IMR-90 (cell line): ENCODE data around the gene RHOT1. TPM values are rescaled to one million over a fixed set of nuclear protein-coding genes. Genes with fewer than 3 reads are reported as not detected.

Source experiments
- ATAC-seq: fragments of 200-7000 bp; cut with Tn5 transposase; 2 replicates; pipeline ENCODE4 v1.9.1; 2020; ENCODE audit warnings: low read depth, mild to moderate bottlenecking, moderate library complexity
- BruUV-seq: library from RNA; stranded (reverse); fragments of 400-500 nt; replicated peaks from 2 replicates; lab custom pipeline; 2021; lab: Mats Ljungman, UMichigan
- CTCF ChIA-PET: fragments of 300-600 bp; formaldehyde crosslinking; extraction: SDS; loops from one replicate; lab custom pipeline; 2021; ENCODE audit warnings: antibody characterized with exemption; lab: Yijun Ruan, JAX
- POLR2A ChIA-PET: fragments of 300-600 bp; sonication (Branson Sonifier 250); formaldehyde crosslinking; loops from one replicate; lab custom pipeline; 2022; ENCODE audit warnings: antibody characterized with exemption; ENCODE audit not compliant: unreplicated experiment; lab: Charles Lee
- DNase-seq: peaks from one replicate; pipeline ENCODE4 v3.0.0; 2013
- H2AFZ ChIP-seq: replicated peaks from 2 replicates; pipeline ENCODE3; 2013; ENCODE audit warnings: low read length, mild to moderate bottlenecking; ENCODE audit not compliant: poor library complexity
- H2AK5ac ChIP-seq: 2 replicates; pipeline ENCODE4 v1.6.1; 2013; ENCODE audit warnings: low read depth, low read length, inconsistent platforms
- H2AK9ac ChIP-seq: replicated peaks from 2 replicates; pipeline ENCODE3; 2013; ENCODE audit warnings: mild to moderate bottlenecking, low read depth, low read length, moderate library complexity; ENCODE audit not compliant: poor library complexity
- H2BK120ac ChIP-seq: 2 replicates; pipeline ENCODE4 v1.6.1; 2013; ENCODE audit warnings: low read depth, low read length, inconsistent platforms
- H2BK15ac ChIP-seq: 3 replicates; pipeline ENCODE4 v1.6.1; 2013; ENCODE audit warnings: low read depth, low read length, inconsistent platforms
- H2BK20ac ChIP-seq: 2 replicates; pipeline ENCODE4 v1.6.1; 2013; ENCODE audit warnings: low read depth, mild to moderate bottlenecking, inconsistent platforms, low read length, moderate library complexity
- H2BK5ac ChIP-seq: 2 replicates; pipeline ENCODE4 v1.6.1; 2013; ENCODE audit warnings: mild to moderate bottlenecking, low read depth, low read length, inconsistent platforms; ENCODE audit not compliant: poor library complexity, severe bottlenecking
- H3K14ac ChIP-seq: replicated peaks from 2 replicates; pipeline ENCODE4 v1.6.1; 2013; ENCODE audit warnings: low read depth, low read length, inconsistent platforms
- H3K18ac ChIP-seq: 2 replicates; pipeline ENCODE4 v1.6.1; 2013; ENCODE audit warnings: low read depth, low read length, control low read depth
- H3K23ac ChIP-seq: 2 replicates; pipeline ENCODE4 v1.6.1; 2013; ENCODE audit warnings: low read depth, low read length, inconsistent platforms
- H3K27ac ChIP-seq: 2 replicates; pipeline ENCODE4 v1.5.1; 2013; ENCODE audit warnings: mild to moderate bottlenecking, control low read depth, low read length; ENCODE audit not compliant: insufficient read depth
- H3K27me3 ChIP-seq: 2 replicates; pipeline ENCODE4 v1.6.1; 2013; ENCODE audit warnings: low read length; ENCODE audit not compliant: control insufficient read depth, insufficient read depth
- H3K36me3 ChIP-seq: 2 replicates; pipeline ENCODE4 v1.6.1; 2013; ENCODE audit warnings: low read length, mixed read lengths; ENCODE audit not compliant: control insufficient read depth, insufficient read depth
- H3K4ac ChIP-seq: 2 replicates; pipeline ENCODE4 v1.6.1; 2013; ENCODE audit warnings: low read depth, low read length, inconsistent platforms
- H3K4me1 ChIP-seq: 2 replicates; pipeline ENCODE4 v1.6.1; 2013; ENCODE audit warnings: low read length, mixed read lengths; ENCODE audit not compliant: control insufficient read depth, insufficient read depth
- H3K4me2 ChIP-seq: 2 replicates; pipeline ENCODE4 v1.6.1; 2013; ENCODE audit warnings: low read depth, mild to moderate bottlenecking, control low read depth, low read length, moderate library complexity
- H3K4me3 ChIP-seq: 2 replicates; pipeline ENCODE4 v1.5.1; 2013; ENCODE audit warnings: low read depth, mild to moderate bottlenecking, control low read depth, low read length, moderate library complexity; ENCODE audit not compliant: insufficient read depth
- H3K56ac ChIP-seq: 2 replicates; pipeline ENCODE4 v1.6.1; 2013; ENCODE audit warnings: low read length, inconsistent platforms; ENCODE audit not compliant: insufficient read depth; ENCODE audit errors: extremely low read depth
- H3K79me1 ChIP-seq, 2 experiments: 2 replicates each; pipeline ENCODE4 v1.6.1; 2013; ENCODE audit warnings: low read length in 2 of 2, inconsistent platforms in 1 of 2, low read depth in 1 of 2
- H3K9ac ChIP-seq: 2 replicates; pipeline ENCODE4 v1.6.1; 2013; ENCODE audit warnings: low read depth, low read length, control low read depth
- H3K9me1 ChIP-seq: 2 replicates; pipeline ENCODE4 v1.6.1; 2013; ENCODE audit warnings: low read length, inconsistent platforms; ENCODE audit not compliant: insufficient read depth
- H3K9me3 ChIP-seq: 2 replicates; pipeline ENCODE4 v1.6.1; 2013; ENCODE audit warnings: low read length; ENCODE audit not compliant: control insufficient read depth, insufficient read depth
- H4K20me1 ChIP-seq: 2 replicates; pipeline ENCODE4 v1.6.1; 2013; ENCODE audit warnings: low read length, inconsistent platforms; ENCODE audit not compliant: insufficient read depth
- H4K5ac ChIP-seq: 2 replicates; pipeline ENCODE4 v1.6.1; 2013; ENCODE audit warnings: mild to moderate bottlenecking, low read depth, low read length, control low read depth
- H4K8ac ChIP-seq, 2 experiments: 2 replicates each; pipeline ENCODE4 v1.6.1; 2013; ENCODE audit warnings: low read depth in 2 of 2, low read length in 2 of 2, control low read depth in 1 of 2, inconsistent platforms in 1 of 2
- H4K91ac ChIP-seq: 2 replicates; pipeline ENCODE4 v1.6.1; 2013; ENCODE audit warnings: low read depth, low read length, inconsistent platforms; ENCODE audit not compliant: insufficient read depth
- BHLHE40 ChIP-seq: fragments of 150-350 bp; IDR thresholded peaks from 2 replicates; pipeline ENCODE4 v1.6.1; 2016; ENCODE audit warnings: mild to moderate bottlenecking, low read depth, low read length
- CEBPB ChIP-seq: IDR thresholded peaks from 2 replicates; pipeline ENCODE4 v1.6.1; 2012; ENCODE audit warnings: low read depth, low read length, improper control_type of control experiment
- CHD1 ChIP-seq: IDR thresholded peaks from 2 replicates; pipeline ENCODE4 v1.6.1; 2012; ENCODE audit warnings: low read depth, low read length, improper control_type of control experiment
- FOS ChIP-seq: fragments of 150-350 bp; IDR thresholded peaks from 2 replicates; pipeline ENCODE4 v1.6.1; 2016; ENCODE audit warnings: low read depth, low read length
- MAFK ChIP-seq: IDR thresholded peaks from 2 replicates; pipeline ENCODE4 v1.6.1; 2012; ENCODE audit warnings: low read depth, low read length, improper control_type of control experiment
- MAZ ChIP-seq: IDR thresholded peaks from 2 replicates; pipeline ENCODE4 v1.6.1; 2012; ENCODE audit warnings: low read depth, mild to moderate bottlenecking, low read length, improper control_type of control experiment, moderate library complexity, borderline replicate concordance
- MXI1 ChIP-seq: IDR thresholded peaks from 2 replicates; pipeline ENCODE4 v1.6.1; 2012; ENCODE audit warnings: low read depth, mild to moderate bottlenecking, low read length, moderate library complexity, borderline replicate concordance
- NFE2L2 ChIP-seq: fragments of 150-350 bp; IDR thresholded peaks from 2 replicates; pipeline ENCODE4 v1.6.1; 2016; ENCODE audit warnings: low read depth, mild to moderate bottlenecking, low read length
- POLR2A ChIP-seq: IDR thresholded peaks from 2 replicates; pipeline ENCODE4 v1.6.1; 2012; ENCODE audit warnings: mild to moderate bottlenecking, low read depth, low read length
- RAD21 ChIP-seq: IDR thresholded peaks from 2 replicates; pipeline ENCODE4 v1.6.1; 2012; ENCODE audit warnings: low read length, improper control_type of control experiment
- RCOR1 ChIP-seq: IDR thresholded peaks from 2 replicates; pipeline ENCODE4 v1.6.1; 2012; ENCODE audit warnings: mild to moderate bottlenecking, low read length, improper control_type of control experiment; ENCODE audit not compliant: insufficient replicate concordance
- RFX5 ChIP-seq: IDR thresholded peaks from 2 replicates; pipeline ENCODE4 v1.8.0; 2012; ENCODE audit warnings: low read depth, mild to moderate bottlenecking, low read length, moderate library complexity
- SMC3 ChIP-seq: fragments of 150-350 bp; IDR thresholded peaks from 2 replicates; pipeline ENCODE4 v1.6.1; 2016; ENCODE audit warnings: low read depth, mild to moderate bottlenecking, antibody characterized with exemption, low read length, moderate library complexity
- WGBS, 2 experiments: methylation state at CpG; one replicate each; pipeline versions ENCODE4 v1.1.5 to v1.1.7; 2013; ENCODE audit warnings: missing lambda C conversion rate in 2 of 2; ENCODE audit not compliant: insufficient read length in 1 of 2; ENCODE audit errors: extremely low coverage in 2 of 2; 5-methylcytosine and 5-hydroxymethylcytosine counted together
- dilution Hi-C: fragments of 300-500 bp; cut with HindIII; formaldehyde crosslinking; loops from one replicate; pipeline ENCODE4 v1.14.3; 2018; ENCODE audit warnings: low sequenced_read_pairs; ENCODE audit not compliant: unreplicated experiment
- in situ Hi-C: fragments of 300-500 bp; cut with MboI; formaldehyde crosslinking; loops from 3 replicates; pipeline ENCODE4 v1.14.3; 2019; ENCODE audit warnings: low sequenced_read_pairs, inconsistent platforms, mixed read lengths
- intact Hi-C: fragments of 100-400 bp; cut with micrococcal nuclease; formaldehyde crosslinking; loops from 2 replicates; pipeline ENCODE4 v1.10.0; 2022
- polyA plus RNA-seq, 3 experiments: library from polyadenylated mRNA; depleted of rRNA; stranded (reverse); fragments of >200 nt; gene quantifications; 2 replicates each; pipeline ENCODE4 v1.2.3, GENCODE V29; 2012; ENCODE audit warnings: low replicate concordance in 1 of 3
- total RNA-seq: library from RNA; depleted of rRNA; stranded (reverse); fragments of >200 nt; gene quantifications from 2 replicates; pipeline ENCODE4 v1.2.3, GENCODE V29; 2012
- TF ChIP-seq, protein P1 (sequence below): fragments of 150-350 bp; IDR thresholded peaks from 2 replicates; pipeline ENCODE4 v1.6.1; 2017; ENCODE audit warnings: mild to moderate bottlenecking, antibody characterized with exemption, low read length, low read depth
- TF ChIP-seq, protein P2 (sequence below): fragments of 150-350 bp; IDR thresholded peaks from 2 replicates; pipeline ENCODE4 v1.6.1; 2016; ENCODE audit warnings: low read depth, mild to moderate bottlenecking, low read length, moderate library complexity, borderline replicate concordance
- TF ChIP-seq, protein P3 (sequence below): conservative IDR thresholded peaks from 2 replicates; pipeline ENCODE4 v1.5.1; 2012; ENCODE audit warnings: mild to moderate bottlenecking, low read depth, low read length, improper control_type of control experiment

Gene RHOT1
- total and polyA plus RNA-seq, 2 of the 4 experiments (the other 2 are of a cell fraction): 27.4 to 27.6 TPM

DNA sequence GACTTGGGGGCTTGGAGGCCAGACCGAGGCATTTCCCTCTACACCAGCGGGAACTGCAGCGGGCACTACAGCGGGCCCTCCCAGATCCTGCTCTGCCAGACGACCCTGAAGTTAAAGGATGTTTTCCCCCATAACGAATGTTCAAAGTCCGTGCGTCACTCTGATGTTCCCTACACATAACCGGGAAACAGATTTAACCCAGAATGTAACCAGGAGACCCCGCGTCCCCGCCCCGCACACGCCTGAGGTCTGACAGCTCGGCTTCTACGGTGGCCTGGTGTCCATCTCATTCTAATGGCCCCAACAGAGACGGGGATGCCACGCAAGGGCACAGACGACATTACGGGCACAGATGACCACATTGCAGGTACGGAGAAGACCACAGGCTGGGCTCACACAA is 31.7 kb upstream of the RHOT1 start:
- in situ Hi-C loops (no loop called here), dilution Hi-C loops (no loop called here)
- ATAC-seq: no peak

More for the DNA sequence above, 31.7 kb upstream of the RHOT1 start:
- intact Hi-C loops: no loop called here
- H3K36me3 ChIP-seq: no peaks in the 10 kb centered on the region
- no peak overlapping the region for H2BK20ac ChIP-seq
- H2BK120ac ChIP-seq: no peak overlapping the region; the same call in 1 of the 2 replicates
- WGBS, 2 experiments: 87% methylated on average over 12 of the region's 21 CpGs; no CpG with 5 or more reads in 1 of the 2 experiments
- no peak overlapping the region for H4K8ac ChIP-seq
- TF ChIP-seq CEBPB: no peak
- no peak for TF ChIP-seq MXI1
- TF ChIP-seq CHD1: no peak
- no peak for TF ChIP-seq POLR2A
- no peak for TF ChIP-seq RCOR1
- TF ChIP-seq, protein P1, sequence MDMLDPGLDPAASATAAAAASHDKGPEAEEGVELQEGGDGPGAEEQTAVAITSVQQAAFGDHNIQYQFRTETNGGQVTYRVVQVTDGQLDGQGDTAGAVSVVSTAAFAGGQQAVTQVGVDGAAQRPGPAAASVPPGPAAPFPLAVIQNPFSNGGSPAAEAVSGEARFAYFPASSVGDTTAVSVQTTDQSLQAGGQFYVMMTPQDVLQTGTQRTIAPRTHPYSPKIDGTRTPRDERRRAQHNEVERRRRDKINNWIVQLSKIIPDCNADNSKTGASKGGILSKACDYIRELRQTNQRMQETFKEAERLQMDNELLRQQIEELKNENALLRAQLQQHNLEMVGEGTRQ: no peak
- no peak for TF ChIP-seq MAZ
- TF ChIP-seq RFX5: no peak
- TF ChIP-seq BHLHE40: no peak
- TF ChIP-seq, protein P2, sequence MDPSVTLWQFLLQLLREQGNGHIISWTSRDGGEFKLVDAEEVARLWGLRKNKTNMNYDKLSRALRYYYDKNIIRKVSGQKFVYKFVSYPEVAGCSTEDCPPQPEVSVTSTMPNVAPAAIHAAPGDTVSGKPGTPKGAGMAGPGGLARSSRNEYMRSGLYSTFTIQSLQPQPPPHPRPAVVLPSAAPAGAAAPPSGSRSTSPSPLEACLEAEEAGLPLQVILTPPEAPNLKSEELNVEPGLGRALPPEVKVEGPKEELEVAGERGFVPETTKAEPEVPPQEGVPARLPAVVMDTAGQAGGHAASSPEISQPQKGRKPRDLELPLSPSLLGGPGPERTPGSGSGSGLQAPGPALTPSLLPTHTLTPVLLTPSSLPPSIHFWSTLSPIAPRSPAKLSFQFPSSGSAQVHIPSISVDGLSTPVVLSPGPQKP: no peak
- no peak for TF ChIP-seq FOS
- no peak for TF ChIP-seq MAFK
- TF ChIP-seq NFE2L2: no peak
- no peak for TF ChIP-seq RAD21
- TF ChIP-seq, protein P3, sequence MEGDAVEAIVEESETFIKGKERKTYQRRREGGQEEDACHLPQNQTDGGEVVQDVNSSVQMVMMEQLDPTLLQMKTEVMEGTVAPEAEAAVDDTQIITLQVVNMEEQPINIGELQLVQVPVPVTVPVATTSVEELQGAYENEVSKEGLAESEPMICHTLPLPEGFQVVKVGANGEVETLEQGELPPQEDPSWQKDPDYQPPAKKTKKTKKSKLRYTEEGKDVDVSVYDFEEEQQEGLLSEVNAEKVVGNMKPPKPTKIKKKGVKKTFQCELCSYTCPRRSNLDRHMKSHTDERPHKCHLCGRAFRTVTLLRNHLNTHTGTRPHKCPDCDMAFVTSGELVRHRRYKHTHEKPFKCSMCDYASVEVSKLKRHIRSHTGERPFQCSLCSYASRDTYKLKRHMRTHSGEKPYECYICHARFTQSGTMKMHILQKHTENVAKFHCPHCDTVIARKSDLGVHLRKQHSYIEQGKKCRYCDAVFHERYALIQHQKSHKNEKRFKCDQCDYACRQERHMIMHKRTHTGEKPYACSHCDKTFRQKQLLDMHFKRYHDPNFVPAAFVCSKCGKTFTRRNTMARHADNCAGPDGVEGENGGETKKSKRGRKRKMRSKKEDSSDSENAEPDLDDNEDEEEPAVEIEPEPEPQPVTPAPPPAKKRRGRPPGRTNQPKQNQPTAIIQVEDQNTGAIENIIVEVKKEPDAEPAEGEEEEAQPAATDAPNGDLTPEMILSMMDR: no peak
- no peak for TF ChIP-seq SMC3
- no peak overlapping the region for H2BK5ac ChIP-seq
- DNase-seq: no peak
- ChIA-PET POLR2A (interaction anchor here (0.6 kb wide), 1 partner anchor 14 kb away, joined by 6 read pairs; no protein-coding TSS in a partner anchor), CTCF (no interaction called here)
- H4K20me1 ChIP-seq: no peaks in the 10 kb centered on the region
- H2AK5ac ChIP-seq: no peak overlapping the region
- H3K9ac ChIP-seq: no peak overlapping the region
- H3K4me3 ChIP-seq: no peak overlapping the region
- no peaks in the 10 kb centered on the region for H3K79me1 ChIP-seq
- no peak overlapping the region for H3K14ac ChIP-seq
- no peak overlapping the region for H3K23ac ChIP-seq
- no peak overlapping the region for H4K91ac ChIP-seq
- H3K56ac ChIP-seq: no peak overlapping the region
- peaks cover 6% of the 10 kb centered on the region; the same call in 1 of the 2 replicates for H3K4me1 ChIP-seq
- no peak overlapping the region for H3K27ac ChIP-seq
- H3K9me3 ChIP-seq: no peaks in the 10 kb centered on the region
- peaks cover 3% of the 10 kb centered on the region for H3K27me3 ChIP-seq
- no peak overlapping the region for H2AK9ac ChIP-seq
- BruUV-seq: no TSS peak
- H3K4me2 ChIP-seq: no peak overlapping the region
- peak overlapping the region; percentile 53 for H2AFZ ChIP-seq
- H4K5ac ChIP-seq: no peak overlapping the region
- peak overlapping the region; percentile 39; the same call in 1 of the 2 replicates for H3K4ac ChIP-seq
- H3K18ac ChIP-seq: no peak overlapping the region
- H3K9me1 ChIP-seq: no peaks in the 10 kb centered on the region
- no peak overlapping the region for H2BK15ac ChIP-seq
